GM19438 (cell line): ENCODE measurements around the gene KLRK1.
"Not testable (repeated sequence)": the region's sequence is repeated elsewhere in the genome, so short reads cannot be mapped to it uniquely, and the experiment has no call there.

Experiments used
- ATAC-seq: cut with Tn5 transposase; IDR thresholded peaks from one replicate; pipeline ENCODE4 v1.9.1; 2021; ENCODE audit warnings: low read depth; ENCODE audit not compliant: unreplicated experiment

KLRK1 gene

GRCh38 chr12:10363914-10364814, 25.7 kb downstream of the KLRK1 start:
- peak; percentile 95 for ATAC-seq

- ATAC-seq = no peak
Observed at GRCh38 chr12:10363658-10363913, 26.3 kb downstream of the KLRK1 start.

GRCh38 chr12:10362828-10363657, 26.8 kb downstream of the KLRK1 start:
- no peak for ATAC-seq

GRCh38 chr12:10362325-10362724, 27.5 kb downstream of the KLRK1 start:
- ATAC-seq = no peak

- no peak for ATAC-seq
Observed at GRCh38 chr12:10361622-10362021, 28.2 kb downstream of the KLRK1 start.

- no peak for ATAC-seq
Observed at GRCh38 chr12:10361084-10361483, 28.8 kb downstream of the KLRK1 start.

GRCh38 chr12:10358969-10359368, 30.9 kb downstream of the KLRK1 start:
- no peak for ATAC-seq

GRCh38 chr12:10358131-10358530, 31.7 kb downstream of the KLRK1 start:
- ATAC-seq = no peak

GRCh38 chr12:10354502-10354901, 35.3 kb downstream of the KLRK1 start:
- ATAC-seq = no peak

GRCh38 chr12:10354071-10354470, 35.8 kb downstream of the KLRK1 start:
- no peak for ATAC-seq

GRCh38 chr12:10351457-10351856, 38.4 kb downstream of the KLRK1 start:
- not testable (repeated sequence) for ATAC-seq

GRCh38 chr12:10341892-10342509, 47.8 kb downstream of the KLRK1 start:
- no peak for ATAC-seq

GRCh38 chr12:10340946-10341345, 48.9 kb downstream of the KLRK1 start:
- ATAC-seq = not testable (repeated sequence)

- no peak for ATAC-seq
Observed at GRCh38 chr12:10339053-10339840, 50.6 kb downstream of the KLRK1 start.

GRCh38 chr12:10338470-10338869, 51.4 kb downstream of the KLRK1 start:
- ATAC-seq = not testable (repeated sequence)

- not testable (repeated sequence) for ATAC-seq
Observed at GRCh38 chr12:10336196-10336595, 53.6 kb downstream of the KLRK1 start.

- no peak for ATAC-seq
Observed at GRCh38 chr12:10331642-10332239, 58.1 kb downstream of the KLRK1 start.

- not testable (repeated sequence) for ATAC-seq
Observed at GRCh38 chr12:10328691-10329090, 61.1 kb downstream of the KLRK1 start.
